M059J (cell line): ENCODE measurements around the gene PRKCB. TPM values are rescaled to one million over a fixed set of nuclear protein-coding genes. Genes with fewer than 3 reads are reported as not detected.
"Not testable (repeated sequence)": the region's sequence is repeated elsewhere in the genome, so short reads cannot be mapped to it uniquely, and the experiment has no call there.

Source experiments
- DNase-seq: peaks from one replicate; pipeline ENCODE4 v3.0.0-alpha.2; 2012; ENCODE audit warnings: low read depth
- total RNA-seq: library from RNA; depleted of rRNA; stranded (reverse); fragments of >200 nt; shearing (Covaris generic); gene quantifications from 2 replicates; pipeline ENCODE4 v1.2.3, GENCODE V29; 2014

The PRKCB gene
- total RNA-seq, 1 experiment from 2014 or later = not detected

DNA sequence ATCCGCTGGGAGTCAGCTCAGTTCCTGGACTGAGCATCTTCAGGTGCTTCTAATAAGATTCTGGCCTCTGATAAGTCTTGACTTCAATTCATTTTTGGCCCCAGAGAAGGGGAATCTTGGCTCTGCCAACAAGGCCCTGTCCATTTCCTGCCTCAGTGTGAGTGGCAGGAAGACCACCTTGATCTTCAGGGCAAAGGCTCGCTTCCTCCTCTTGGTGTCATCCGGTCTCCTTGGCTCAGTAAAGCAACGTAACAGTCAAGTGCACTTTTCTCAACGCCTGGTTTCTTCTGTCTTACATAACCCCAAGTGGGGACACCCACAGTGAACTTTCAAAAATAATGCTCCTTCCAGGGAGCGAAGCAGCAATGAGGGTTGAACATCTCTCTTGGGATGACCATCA, 169.8 kb downstream of the PRKCB start:
- no peak for DNase-seq

DNA sequence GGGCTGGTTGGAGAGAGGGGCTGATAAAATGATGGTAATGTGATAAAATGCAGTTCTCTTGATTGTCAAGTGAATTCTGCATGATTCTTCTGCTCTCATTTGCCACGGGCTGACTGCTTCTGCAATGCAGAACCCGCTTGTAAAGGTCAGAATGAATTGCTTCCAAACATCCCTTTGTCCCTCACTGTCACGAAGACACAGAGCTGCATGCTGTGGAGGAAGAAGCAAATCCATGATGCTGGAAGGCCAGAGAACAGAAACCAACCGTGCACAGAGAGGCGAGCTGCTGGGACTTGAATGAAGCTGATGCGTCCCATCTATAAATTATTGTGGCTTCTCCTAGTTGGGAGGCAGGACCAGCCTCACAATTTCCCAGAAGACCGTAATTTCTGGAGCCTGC, 171.6 kb downstream of the PRKCB start:
- DNase-seq = no peak

DNA sequence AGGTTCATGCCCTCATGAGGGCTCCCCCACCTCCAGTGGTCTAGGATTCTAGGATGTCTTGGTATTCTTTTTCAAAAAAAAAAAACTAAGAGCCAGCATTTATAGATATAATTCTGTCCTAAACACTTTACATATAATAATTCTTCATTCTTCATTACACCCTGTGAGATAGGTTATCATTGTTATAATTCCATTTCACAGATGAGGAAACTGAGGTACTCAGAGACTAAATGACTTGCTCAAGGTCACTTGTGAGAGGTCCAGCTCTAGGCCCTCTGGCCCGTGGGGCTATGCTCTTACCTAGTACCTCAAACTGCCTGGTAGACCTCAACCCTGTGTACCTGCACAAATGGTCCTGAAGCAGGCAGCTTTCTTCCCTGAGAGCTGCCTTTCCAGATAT, 172.2 kb downstream of the PRKCB start:
- no peak for DNase-seq

- no peak for DNase-seq
Observed at GRCh38 chr16:24009098-24009497, 173.3 kb downstream of the PRKCB start.

GRCh38 chr16:24009955-24010354, 174.2 kb downstream of the PRKCB start:
- DNase-seq = no peak

- DNase-seq = peak; percentile 65
Observed at GRCh38 chr16:24010440-24011089, 174.8 kb downstream of the PRKCB start.

GRCh38 chr16:24011237-24011636, 175.5 kb downstream of the PRKCB start:
- no peak for DNase-seq

DNA sequence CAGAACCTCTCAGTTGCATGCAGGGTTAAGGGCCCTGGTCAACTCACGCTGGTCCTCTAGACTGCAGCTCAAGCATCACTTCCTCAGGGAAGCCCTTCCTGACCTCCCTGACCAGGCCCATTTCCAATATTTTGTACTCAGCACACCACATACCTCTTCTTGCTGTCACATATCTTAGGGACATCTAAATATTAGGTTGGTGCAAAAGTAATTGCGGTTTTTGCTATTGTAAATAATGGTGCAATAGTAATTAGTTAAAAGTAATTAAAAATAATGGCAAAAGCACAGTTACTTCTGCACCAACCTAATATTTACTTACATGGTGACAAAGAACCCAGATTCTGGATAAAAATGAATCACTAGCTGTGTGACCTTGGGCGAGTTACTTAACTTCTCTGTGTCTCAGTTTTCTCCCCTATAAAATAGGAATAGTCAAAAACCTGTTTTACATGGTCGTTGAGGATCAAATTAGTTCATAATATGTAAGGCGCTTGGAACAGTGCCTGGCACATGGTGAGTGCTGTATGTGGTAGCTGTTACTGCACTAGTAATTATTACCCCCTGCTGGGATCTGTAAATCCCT, 177.4 kb downstream of the PRKCB start:
- DNase-seq = no peak

DNA sequence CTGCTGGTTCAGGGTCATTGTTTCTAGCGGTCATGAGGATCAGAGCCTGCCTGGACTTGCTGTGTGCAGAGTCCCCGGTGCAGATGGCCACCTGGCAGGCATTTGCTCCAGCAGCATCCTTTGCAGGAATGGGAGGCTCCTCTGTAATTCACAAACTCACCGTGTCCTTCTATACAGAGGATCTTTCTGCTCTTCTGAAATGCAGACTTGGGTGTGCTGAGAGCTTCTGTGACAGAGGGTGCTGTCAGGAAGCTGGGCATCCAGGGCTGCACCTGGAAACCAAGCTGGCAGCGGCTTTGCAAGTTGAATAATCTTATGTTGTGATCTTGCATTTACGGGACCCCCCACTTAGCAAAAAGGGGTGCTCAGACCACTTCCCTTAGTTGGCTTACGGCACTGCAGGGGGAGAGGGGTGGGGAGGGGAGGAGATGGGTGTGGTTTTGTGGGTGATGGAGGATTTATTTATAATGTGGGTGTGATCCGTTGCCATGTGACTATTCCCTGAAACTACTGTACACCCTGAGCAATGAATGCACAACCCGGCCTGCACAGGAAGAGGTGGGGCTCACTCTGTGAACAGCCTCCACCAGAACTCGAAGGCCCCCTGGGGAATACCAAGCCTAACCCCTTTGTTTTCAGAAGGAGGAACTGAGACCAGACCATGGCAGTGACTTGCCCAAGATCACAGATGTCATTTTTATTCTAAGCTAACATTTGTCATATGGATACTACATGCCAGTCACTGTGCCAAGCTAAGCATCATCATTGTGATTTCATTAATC, 178.3 kb downstream of the PRKCB start:
- DNase-seq = no peak

GRCh38 chr16:24014955-24015354, 179.2 kb downstream of the PRKCB start:
- not testable (repeated sequence) for DNase-seq

DNA sequence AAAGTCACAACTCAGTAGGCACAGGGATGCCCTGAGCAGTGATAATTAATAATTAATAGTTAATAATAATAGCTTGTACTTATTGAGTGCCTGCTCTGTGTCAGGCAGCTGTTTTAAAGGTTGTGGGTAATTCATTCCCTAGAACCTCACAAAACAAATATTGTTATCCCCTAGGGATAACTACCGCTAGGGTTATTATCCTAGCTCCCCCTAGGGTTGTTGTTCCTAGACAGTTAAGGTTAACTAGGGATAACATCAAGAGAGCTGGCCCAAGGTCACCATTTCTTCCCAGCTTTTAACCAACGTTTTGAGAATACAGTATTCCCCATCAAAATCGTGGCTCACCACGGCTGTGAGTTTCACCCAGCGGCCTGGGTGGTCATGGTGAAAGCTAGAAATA, 180.1 kb downstream of the PRKCB start:
- no peak for DNase-seq

DNA sequence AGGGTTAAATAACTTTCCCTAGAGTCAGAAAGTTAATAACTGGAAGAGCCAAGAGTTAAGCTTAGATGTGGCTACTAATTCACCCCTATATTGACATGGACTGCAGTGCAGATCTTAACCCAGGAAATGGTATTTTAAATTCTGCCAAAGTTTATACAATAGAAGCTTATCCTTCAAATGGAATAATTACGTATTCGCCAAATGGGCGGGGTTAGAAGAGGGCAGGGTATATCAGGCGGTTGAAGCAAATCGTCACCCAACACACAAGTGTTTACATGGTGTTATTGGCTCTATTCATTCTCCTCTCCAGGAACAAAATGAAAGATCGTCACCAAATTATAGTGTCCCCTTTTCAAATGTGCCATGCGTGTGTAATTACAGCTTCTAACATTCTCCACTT, 182.7 kb downstream of the PRKCB start:
- DNase-seq = no peak

GRCh38 chr16:24022797-24023196, 187.0 kb downstream of the PRKCB start:
- no peak for DNase-seq

DNA sequence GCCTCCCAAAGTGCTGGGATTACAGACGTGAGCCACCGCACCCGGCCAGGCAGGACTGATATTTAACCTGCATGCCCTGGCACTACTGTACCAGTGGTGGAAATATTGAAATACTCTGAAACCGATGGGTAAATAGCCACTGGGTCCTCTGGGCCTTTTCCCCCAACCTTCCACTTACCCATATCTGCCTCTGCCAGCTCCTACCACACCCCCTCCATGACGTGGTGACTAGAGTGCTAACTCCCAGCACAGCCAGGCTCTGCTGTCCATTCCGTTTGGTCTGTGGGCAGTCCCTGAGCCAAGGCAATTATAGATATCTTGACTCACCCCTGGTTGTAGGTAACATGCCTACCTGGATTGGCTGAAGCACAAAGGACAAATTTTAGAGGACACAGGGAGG, 187.8 kb downstream of the PRKCB start:
- DNase-seq = no peak

GRCh38 chr16:24024971-24025370, 189.2 kb downstream of the PRKCB start:
- DNase-seq = no peak

- no peak for DNase-seq
Observed at GRCh38 chr16:24027466-24027865, 191.7 kb downstream of the PRKCB start.

DNA sequence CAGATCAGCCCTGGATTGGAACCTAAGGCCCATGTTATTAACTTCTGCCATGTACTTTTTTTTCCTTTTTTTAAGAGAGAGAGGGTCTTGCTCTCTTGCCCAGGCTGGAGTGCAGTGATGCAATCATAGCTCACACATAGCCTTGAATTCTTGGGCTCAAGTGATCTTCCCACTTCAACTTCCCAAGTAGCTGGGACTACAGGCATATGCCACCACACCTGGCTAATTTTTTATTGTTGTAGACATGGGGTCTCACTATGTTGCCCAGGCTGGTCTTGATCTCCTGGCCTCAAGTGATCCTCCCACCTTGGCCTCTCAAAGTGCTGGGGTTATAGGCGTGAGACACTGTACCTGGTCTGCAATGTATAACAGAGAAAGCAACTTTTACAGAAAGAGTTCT, 194.1 kb downstream of the PRKCB start:
- not testable (repeated sequence) for DNase-seq

DNA sequence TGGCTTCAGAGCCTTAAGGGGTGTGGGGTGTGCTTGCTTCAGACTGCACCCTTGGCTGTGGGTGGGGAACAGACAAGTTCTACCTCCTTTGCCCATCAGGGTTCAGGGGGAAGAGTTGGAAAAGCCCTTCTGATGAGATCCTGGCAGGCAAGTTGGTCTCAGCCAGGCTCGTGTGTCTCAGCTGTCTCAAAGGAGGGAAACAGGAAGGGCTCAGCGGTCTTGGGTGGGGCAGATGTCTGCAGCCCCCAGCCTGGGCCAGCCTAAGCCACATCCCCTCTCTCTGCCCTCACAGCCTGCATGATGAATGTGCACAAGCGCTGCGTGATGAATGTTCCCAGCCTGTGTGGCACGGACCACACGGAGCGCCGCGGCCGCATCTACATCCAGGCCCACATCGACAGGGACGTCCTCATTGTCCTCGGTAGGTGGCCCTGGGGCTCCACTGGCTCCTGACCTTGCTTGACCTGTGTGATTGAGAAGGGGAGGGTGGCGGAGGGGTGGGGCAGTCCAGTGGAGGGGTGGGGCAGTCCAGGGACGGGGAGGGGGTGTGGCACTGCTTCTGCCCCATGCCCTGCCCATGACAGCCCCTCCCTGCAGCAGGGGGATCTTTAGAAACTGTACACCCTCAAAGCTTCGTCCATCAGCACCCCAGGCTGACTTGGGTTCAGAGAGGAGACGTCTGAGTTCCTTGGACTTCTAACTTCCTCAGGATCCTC, 199.5 kb downstream of the PRKCB start:
- DNase-seq = no peak

DNA sequence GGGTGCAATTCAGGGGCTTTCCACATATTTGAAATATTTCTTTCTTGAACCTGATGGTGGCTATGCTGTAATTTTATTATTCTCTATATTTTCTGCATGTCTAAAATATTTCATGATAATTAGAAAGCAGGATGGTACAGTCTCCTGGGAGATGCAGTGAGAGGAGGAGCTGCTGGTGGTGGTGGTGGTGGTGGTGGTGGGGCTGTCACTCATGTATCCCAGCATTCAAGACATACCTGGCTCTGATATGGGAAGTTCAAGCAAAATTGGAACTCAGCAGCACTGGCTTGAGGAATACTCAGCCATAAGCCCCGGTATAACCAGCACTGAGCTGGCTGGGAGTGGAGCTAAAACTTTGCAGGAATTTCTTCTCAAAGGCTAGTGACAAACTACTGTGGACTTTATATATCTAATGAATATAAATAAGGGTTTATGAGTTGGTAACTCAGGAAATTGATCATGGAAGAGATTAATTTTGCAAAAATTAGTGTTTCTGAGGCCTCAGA, 200.3 kb downstream of the PRKCB start:
- DNase-seq = no peak

- DNase-seq = peak; percentile 43
Observed at GRCh38 chr16:24036614-24037013, 200.8 kb downstream of the PRKCB start.

GRCh38 chr16:24037335-24037734, 201.6 kb downstream of the PRKCB start:
- DNase-seq = no peak
